ENCODE data around the gene PRLR. TPM values are rescaled to one million over a fixed set of nuclear protein-coding genes. Genes with fewer than 3 reads are reported as not detected.

Gene PRLR
- total and polyA plus RNA-seq, 4 donors: 3.5 to 44.5 (median 14.3) TPM

DNA sequence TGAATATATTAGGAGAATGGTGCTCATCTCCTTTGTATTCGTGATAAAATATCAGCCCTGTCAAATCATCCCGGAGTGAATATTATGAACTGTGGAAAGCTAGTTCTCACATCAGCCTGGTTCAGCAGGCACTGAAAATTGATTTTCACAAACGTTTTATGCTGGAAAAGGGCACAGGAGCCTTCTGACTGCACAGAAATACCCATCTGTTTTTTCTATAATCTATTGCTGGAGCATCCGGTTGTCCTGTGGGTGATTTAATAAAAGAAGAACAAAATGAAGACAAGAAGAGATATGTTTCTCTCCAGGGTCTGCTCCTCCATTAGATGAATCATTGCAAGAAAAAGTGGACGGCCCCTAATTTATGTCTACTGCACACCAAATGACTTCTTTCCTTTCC lies 85.3 kb downstream of the PRLR start:
- TF ChIP-seq, protein P1, sequence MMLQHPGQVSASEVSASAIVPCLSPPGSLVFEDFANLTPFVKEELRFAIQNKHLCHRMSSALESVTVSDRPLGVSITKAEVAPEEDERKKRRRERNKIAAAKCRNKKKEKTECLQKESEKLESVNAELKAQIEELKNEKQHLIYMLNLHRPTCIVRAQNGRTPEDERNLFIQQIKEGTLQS (IDR thresholded peaks at IDR 0.05): no peak
- no peak for TF ChIP-seq TAF1 (conservative IDR thresholded peaks at IDR 0.05)
- TF ChIP-seq FOXA2 (IDR thresholded peaks at IDR 0.05): no peak
- TF ChIP-seq, protein P2, sequence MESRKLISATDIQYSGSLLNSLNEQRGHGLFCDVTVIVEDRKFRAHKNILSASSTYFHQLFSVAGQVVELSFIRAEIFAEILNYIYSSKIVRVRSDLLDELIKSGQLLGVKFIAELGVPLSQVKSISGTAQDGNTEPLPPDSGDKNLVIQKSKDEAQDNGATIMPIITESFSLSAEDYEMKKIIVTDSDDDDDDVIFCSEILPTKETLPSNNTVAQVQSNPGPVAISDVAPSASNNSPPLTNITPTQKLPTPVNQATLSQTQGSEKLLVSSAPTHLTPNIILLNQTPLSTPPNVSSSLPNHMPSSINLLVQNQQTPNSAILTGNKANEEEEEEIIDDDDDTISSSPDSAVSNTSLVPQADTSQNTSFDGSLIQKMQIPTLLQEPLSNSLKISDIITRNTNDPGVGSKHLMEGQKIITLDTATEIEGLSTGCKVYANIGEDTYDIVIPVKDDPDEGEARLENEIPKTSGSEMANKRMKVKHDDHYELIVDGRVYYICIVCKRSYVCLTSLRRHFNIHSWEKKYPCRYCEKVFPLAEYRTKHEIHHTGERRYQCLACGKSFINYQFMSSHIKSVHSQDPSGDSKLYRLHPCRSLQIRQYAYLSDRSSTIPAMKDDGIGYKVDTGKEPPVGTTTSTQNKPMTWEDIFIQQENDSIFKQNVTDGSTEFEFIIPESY (IDR thresholded peaks at IDR 0.05): no peak
- no peak for TF ChIP-seq RAD21 (IDR thresholded peaks at IDR 0.05)
- no peak for TF ChIP-seq HNF4G (IDR thresholded peaks at IDR 0.05)
- TF ChIP-seq, protein P3, sequence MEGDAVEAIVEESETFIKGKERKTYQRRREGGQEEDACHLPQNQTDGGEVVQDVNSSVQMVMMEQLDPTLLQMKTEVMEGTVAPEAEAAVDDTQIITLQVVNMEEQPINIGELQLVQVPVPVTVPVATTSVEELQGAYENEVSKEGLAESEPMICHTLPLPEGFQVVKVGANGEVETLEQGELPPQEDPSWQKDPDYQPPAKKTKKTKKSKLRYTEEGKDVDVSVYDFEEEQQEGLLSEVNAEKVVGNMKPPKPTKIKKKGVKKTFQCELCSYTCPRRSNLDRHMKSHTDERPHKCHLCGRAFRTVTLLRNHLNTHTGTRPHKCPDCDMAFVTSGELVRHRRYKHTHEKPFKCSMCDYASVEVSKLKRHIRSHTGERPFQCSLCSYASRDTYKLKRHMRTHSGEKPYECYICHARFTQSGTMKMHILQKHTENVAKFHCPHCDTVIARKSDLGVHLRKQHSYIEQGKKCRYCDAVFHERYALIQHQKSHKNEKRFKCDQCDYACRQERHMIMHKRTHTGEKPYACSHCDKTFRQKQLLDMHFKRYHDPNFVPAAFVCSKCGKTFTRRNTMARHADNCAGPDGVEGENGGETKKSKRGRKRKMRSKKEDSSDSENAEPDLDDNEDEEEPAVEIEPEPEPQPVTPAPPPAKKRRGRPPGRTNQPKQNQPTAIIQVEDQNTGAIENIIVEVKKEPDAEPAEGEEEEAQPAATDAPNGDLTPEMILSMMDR (IDR thresholded peaks at IDR 0.05; ENCODE audit: low read depth, low read length, missing input control): no peak
- no peak for TF ChIP-seq EGR1 (IDR thresholded peaks at IDR 0.05; ENCODE audit: low read depth in 2 of 2)
- Histone ChIP-seq H3K36me3 (ENCODE audit: control insufficient read depth in 4 of 4, insufficient read depth in 3 of 4, low read depth in 1 of 4, low read length in 3 of 4) (no peaks in the 10 kb centered on the region), H3K27ac (ENCODE audit: low read depth in 1 of 2, low read length in 2 of 2) (no peak overlapping the region), H3K9ac (ENCODE audit: low read depth in 1 of 2, low read length in 2 of 2) (no peak overlapping the region), H3K27me3 (ENCODE audit: control insufficient read depth in 4 of 4, insufficient read depth in 4 of 4, low read length in 3 of 4) (no peaks in the 10 kb centered on the region), H3K4me1 (ENCODE audit: control insufficient read depth in 4 of 4, insufficient read depth in 4 of 4, low read length in 3 of 4) (no peaks in the 10 kb centered on the region), H3K4me3 (ENCODE audit: low read depth in 1 of 3, low read length in 3 of 3) (no peak overlapping the region), H3K9me3 (ENCODE audit: control insufficient read depth in 4 of 4, low read length in 3 of 4) (no peaks in the 10 kb centered on the region)
- WGBS: 89% methylated on average over 5 of the region's 5 CpGs
- no peak for DNase-seq (ENCODE audit: low spot score)

DNA sequence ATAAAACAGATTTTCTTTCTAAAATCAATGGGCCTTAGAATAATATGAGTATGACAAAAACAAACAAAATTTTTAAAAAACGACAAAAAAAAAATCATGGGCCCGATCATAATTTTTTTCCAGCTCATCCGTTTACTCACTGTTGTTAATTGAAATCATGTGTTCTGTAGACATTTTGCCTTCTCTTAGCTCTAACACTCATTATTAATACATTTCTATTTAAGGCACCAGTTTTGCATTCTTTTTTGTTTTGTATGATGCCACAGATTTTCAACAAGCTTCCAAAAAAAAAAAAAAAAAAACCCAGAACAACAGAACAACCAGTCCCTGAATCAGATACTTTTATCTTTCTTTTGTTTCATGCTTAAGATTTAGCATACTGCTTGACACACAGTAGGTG lies 86.4 kb downstream of the PRLR start:
- Histone ChIP-seq H3K9me3 (ENCODE audit: control insufficient read depth in 4 of 4, low read length in 3 of 4) (no peaks in the 10 kb centered on the region), H3K27ac (ENCODE audit: low read depth in 1 of 2, low read length in 2 of 2) (no peak overlapping the region), H3K27me3 (ENCODE audit: control insufficient read depth in 4 of 4, insufficient read depth in 4 of 4, low read length in 3 of 4) (no peaks in the 10 kb centered on the region), H3K9ac (ENCODE audit: low read depth in 1 of 2, low read length in 2 of 2) (no peak overlapping the region), H3K36me3 (ENCODE audit: control insufficient read depth in 4 of 4, insufficient read depth in 3 of 4, low read depth in 1 of 4, low read length in 3 of 4) (no peaks in the 10 kb centered on the region), H3K4me1 (ENCODE audit: control insufficient read depth in 4 of 4, insufficient read depth in 4 of 4, low read length in 3 of 4) (no peaks in the 10 kb centered on the region), H3K4me3 (ENCODE audit: low read depth in 1 of 3, low read length in 3 of 3) (no peak overlapping the region)
- DNase-seq (ENCODE audit: low spot score): no peak
- 98% methylated on average over 3 of the region's 3 CpGs for WGBS
- TF ChIP-seq JUND (IDR thresholded peaks at IDR 0.05): no peak
- TF ChIP-seq HNF4A (conservative IDR thresholded peaks at IDR 0.05): no peak
- TF ChIP-seq TAF1 (conservative IDR thresholded peaks at IDR 0.05): no peak
- no peak for TF ChIP-seq YY1 (IDR thresholded peaks at IDR 0.05)

DNA sequence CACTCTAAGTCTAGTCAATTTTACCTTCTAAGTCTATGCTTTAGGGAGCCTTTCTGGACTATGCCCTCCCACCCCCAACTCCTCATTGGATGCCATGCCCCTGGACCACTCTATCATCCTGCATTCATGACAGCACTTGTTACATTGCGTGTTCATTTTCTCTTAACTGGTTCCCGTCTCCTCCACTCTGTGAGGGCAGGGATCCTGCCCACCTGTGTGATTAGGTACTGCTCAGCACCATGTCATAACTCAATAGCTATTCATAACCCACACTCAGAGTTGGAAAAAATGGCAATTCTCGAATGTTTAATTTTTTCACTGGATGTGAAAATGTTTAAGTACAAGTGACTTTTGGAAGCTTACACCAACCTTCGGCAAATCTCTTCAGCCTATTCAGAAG lies 88.5 kb downstream of the PRLR start:
- no peak overlapping the region for H3K4me3 ChIP-seq (ENCODE audit: low read depth in 1 of 3, low read length in 3 of 3)
- TF ChIP-seq TAF1 (conservative IDR thresholded peaks at IDR 0.05) (no peak), JUND (IDR thresholded peaks at IDR 0.05) (no peak), RXRA (IDR thresholded peaks at IDR 0.05) (no peak), GABPA (IDR thresholded peaks at IDR 0.05 in 1 of 2, conservative IDR thresholded peaks at IDR 0.05 in 1 of 2) (no peak), EGR1 (IDR thresholded peaks at IDR 0.05; ENCODE audit: low read depth in 2 of 2) (no peak), FOXA2 (IDR thresholded peaks at IDR 0.05) (no peak), HNF4A (conservative IDR thresholded peaks at IDR 0.05) (no peak)
- TF ChIP-seq, protein P4, sequence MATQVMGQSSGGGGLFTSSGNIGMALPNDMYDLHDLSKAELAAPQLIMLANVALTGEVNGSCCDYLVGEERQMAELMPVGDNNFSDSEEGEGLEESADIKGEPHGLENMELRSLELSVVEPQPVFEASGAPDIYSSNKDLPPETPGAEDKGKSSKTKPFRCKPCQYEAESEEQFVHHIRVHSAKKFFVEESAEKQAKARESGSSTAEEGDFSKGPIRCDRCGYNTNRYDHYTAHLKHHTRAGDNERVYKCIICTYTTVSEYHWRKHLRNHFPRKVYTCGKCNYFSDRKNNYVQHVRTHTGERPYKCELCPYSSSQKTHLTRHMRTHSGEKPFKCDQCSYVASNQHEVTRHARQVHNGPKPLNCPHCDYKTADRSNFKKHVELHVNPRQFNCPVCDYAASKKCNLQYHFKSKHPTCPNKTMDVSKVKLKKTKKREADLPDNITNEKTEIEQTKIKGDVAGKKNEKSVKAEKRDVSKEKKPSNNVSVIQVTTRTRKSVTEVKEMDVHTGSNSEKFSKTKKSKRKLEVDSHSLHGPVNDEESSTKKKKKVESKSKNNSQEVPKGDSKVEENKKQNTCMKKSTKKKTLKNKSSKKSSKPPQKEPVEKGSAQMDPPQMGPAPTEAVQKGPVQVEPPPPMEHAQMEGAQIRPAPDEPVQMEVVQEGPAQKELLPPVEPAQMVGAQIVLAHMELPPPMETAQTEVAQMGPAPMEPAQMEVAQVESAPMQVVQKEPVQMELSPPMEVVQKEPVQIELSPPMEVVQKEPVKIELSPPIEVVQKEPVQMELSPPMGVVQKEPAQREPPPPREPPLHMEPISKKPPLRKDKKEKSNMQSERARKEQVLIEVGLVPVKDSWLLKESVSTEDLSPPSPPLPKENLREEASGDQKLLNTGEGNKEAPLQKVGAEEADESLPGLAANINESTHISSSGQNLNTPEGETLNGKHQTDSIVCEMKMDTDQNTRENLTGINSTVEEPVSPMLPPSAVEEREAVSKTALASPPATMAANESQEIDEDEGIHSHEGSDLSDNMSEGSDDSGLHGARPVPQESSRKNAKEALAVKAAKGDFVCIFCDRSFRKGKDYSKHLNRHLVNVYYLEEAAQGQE (IDR thresholded peaks at IDR 0.05): no peak
- TF ChIP-seq, protein P1 (IDR thresholded peaks at IDR 0.05): no peak
- TF ChIP-seq, protein P3 (IDR thresholded peaks at IDR 0.05; ENCODE audit: low read depth, low read length, missing input control): no peak
- TF ChIP-seq, protein P2 (IDR thresholded peaks at IDR 0.05): no peak
- no peak overlapping the region for H3K27ac ChIP-seq (ENCODE audit: low read depth in 1 of 2, low read length in 2 of 2)
- no peak overlapping the region for H3K9ac ChIP-seq (ENCODE audit: low read depth in 1 of 2, low read length in 2 of 2)
- no peaks in the 10 kb centered on the region for H3K27me3 ChIP-seq (ENCODE audit: control insufficient read depth in 4 of 4, insufficient read depth in 4 of 4, low read length in 3 of 4)
- no peak for DNase-seq (ENCODE audit: low spot score)
- 97% methylated on average over 4 of the region's 4 CpGs for WGBS
- no peaks in the 10 kb centered on the region for H3K36me3 ChIP-seq (ENCODE audit: control insufficient read depth in 4 of 4, insufficient read depth in 3 of 4, low read depth in 1 of 4, low read length in 3 of 4)
- no peaks in the 10 kb centered on the region for H3K9me3 ChIP-seq (ENCODE audit: control insufficient read depth in 4 of 4, low read length in 3 of 4)
- no peaks in the 10 kb centered on the region for H3K4me1 ChIP-seq (ENCODE audit: control insufficient read depth in 4 of 4, insufficient read depth in 4 of 4, low read length in 3 of 4)

Measured in liver (tissue), 9 donors.